ENCODE data around the gene L3MBTL1.

- TF ChIP-seq, protein P1, sequence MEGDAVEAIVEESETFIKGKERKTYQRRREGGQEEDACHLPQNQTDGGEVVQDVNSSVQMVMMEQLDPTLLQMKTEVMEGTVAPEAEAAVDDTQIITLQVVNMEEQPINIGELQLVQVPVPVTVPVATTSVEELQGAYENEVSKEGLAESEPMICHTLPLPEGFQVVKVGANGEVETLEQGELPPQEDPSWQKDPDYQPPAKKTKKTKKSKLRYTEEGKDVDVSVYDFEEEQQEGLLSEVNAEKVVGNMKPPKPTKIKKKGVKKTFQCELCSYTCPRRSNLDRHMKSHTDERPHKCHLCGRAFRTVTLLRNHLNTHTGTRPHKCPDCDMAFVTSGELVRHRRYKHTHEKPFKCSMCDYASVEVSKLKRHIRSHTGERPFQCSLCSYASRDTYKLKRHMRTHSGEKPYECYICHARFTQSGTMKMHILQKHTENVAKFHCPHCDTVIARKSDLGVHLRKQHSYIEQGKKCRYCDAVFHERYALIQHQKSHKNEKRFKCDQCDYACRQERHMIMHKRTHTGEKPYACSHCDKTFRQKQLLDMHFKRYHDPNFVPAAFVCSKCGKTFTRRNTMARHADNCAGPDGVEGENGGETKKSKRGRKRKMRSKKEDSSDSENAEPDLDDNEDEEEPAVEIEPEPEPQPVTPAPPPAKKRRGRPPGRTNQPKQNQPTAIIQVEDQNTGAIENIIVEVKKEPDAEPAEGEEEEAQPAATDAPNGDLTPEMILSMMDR (IDR thresholded peaks at IDR 0.05): no peak
- TF ChIP-seq ZFX (IDR thresholded peaks at IDR 0.05; ENCODE audit: borderline replicate concordance): no peak
Measured at GRCh38 chr20:43554369-43554768, 46.9 kb downstream of the L3MBTL1 start.

All from 22Rv1 (cell line).